ENCODE measurements around the gene ATXN7L3B.
"Not testable (repeated sequence)": the region's sequence is repeated elsewhere in the genome, so short reads cannot be mapped to it uniquely, and the experiment has no call there.

ATXN7L3B gene, protein sequence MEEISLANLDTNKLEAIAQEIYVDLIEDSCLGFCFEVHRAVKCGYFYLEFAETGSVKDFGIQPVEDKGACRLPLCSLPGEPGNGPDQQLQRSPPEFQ

DNA sequence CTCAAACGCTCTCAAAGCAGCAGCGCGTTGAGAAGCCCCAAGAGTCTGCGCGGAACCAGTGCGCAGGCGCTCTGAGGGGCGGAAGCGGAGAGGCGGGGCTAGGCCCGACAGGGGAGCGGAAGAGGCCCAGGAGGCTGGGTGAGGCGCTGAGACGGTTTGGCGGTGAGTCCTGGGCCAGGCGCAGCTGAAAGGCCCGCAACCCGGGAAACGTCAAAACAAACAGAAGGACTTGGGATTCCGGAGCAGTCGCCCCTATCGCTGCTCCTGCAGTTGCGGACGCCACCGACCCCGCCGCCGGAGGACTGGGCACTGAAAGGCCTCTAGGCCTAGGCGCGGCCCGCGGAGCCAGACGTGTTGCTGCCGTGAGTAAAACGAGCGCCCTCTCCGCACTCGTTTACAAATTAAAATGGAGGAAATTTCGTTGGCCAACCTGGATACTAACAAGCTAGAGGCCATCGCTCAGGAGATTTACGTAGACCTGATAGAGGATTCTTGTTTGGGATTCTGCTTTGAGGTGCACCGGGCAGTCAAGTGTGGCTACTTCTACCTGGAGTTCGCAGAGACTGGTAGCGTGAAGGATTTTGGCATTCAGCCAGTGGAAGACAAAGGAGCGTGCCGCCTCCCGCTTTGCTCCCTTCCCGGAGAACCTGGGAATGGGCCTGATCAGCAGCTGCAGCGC, at the start of gene ATXN7L3B:
TSS of gene ATXN7L3B (plus strand) at position 129 of the 679 bp plus-strand sequence. CDS start at position 407, 278 bp downstream.
- DNase-seq (ENCODE audit: low read depth in 3 of 3), result peak; percentile 91 to 93 (median 91)

DNA sequence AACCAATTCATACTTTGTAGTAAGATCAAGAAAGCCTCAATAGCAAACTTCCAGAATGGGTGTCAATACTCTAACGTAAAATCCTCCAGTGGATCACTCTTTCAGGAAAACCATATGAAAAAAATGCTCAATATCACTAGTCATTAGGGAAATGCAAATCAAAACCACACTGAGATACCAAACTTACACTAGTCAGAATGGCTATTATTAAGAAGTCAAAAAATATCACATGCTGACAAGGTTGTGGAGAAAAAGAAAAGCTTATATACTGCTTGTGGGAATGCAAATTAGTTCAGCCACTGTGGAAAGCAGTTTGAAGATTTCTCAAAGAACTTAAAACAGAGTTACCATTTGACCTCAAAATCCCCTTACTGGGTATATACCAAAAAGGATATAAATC, 49.5 kb upstream of the ATXN7L3B start:
- DNase-seq (ENCODE audit: low read depth in 3 of 3), result no peak

DNA sequence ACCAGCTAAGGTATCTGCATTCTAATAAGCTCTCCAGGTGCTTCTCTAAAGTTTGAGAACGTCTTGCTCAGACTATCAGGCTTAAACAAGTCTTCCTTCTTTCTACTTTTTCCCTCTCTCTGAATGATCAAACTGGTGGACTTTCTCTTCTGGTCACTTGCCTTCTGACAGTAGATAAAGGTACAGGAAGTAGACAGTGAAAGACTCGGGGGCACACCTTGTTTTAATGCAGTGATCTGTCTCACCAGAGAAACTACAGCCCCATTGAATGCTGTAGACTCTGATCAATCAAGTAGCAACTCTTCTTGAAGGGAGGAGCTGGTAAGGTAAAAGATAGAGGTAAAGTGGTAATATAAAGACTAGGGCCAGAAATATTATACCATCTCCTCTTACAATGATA, 48.1 kb upstream of the ATXN7L3B start:
- DNase-seq (ENCODE audit: low read depth in 3 of 3), result no peak

DNA sequence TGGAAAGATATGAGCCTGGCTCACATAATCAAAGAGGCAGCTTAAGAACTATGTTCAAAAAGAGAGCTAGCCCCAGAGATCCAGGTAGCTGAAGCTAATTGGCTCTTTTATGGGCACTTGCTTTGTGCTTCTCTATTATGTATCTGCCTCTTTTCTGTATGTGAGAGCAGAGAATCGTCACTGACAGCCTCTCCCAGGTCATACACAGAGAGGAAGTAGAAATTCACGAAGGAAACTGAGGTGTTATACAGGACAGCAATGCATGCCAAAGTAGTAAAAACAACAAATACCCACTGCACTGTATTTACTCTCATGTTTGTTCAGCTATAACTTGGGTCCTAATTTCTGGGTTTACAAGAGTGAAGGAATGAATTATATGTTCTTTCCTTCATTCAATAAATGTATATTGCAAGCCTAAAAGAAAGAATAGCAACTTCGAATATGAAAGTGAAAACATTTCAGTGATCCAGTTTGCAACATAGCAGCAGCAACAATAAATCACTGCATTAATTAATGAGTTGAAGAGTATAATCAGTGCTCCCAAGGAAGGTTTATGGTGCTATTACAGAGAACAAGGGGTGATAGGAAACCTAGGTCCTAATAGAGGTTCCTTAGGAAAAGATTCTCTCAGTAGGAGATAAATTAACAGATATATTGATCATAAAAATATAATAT, 47.1 kb upstream of the ATXN7L3B start:
- DNase-seq (ENCODE audit: low read depth in 3 of 3), result no peak

DNA sequence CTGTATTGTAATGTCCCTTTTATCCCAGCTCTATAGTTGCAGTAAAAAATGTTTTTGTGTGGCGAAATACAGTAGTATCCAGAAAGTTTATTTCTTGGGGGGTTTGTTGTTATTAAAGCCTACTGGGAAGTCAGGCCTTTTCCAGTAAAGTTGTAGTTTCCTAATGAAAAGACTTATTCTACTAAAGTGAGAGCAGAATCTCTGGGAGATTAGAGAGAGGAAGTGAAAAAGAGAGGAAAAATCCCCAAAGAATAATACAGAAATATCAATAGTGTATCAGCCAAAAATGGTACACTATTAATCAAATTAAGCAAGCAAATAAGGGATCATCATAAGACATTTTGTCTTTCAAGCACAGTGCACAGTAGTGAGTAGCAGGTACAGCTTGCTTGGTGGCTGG, 46.3 kb upstream of the ATXN7L3B start:
- no peak for DNase-seq (ENCODE audit: low read depth in 3 of 3)

DNA sequence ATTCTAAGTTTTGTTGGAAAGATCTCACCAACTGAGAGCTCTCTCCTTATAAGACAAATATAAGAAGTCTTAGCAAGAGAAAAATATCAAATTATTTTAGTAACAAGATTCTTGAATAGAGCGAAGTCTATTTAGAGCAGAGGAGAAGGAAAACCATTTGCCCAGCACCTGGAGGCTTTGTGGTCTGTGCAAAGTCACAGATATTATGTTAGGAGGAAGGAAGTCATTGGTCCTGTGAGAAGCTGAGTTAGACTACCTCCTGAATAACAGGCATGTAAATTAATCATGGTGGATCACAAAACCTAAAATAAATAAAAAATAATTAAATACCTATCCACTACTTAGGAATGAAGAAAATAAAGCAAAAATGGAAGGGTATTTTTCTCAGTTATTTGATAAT, 38.4 kb upstream of the ATXN7L3B start:
- no peak for DNase-seq (ENCODE audit: low read depth in 3 of 3)

DNA sequence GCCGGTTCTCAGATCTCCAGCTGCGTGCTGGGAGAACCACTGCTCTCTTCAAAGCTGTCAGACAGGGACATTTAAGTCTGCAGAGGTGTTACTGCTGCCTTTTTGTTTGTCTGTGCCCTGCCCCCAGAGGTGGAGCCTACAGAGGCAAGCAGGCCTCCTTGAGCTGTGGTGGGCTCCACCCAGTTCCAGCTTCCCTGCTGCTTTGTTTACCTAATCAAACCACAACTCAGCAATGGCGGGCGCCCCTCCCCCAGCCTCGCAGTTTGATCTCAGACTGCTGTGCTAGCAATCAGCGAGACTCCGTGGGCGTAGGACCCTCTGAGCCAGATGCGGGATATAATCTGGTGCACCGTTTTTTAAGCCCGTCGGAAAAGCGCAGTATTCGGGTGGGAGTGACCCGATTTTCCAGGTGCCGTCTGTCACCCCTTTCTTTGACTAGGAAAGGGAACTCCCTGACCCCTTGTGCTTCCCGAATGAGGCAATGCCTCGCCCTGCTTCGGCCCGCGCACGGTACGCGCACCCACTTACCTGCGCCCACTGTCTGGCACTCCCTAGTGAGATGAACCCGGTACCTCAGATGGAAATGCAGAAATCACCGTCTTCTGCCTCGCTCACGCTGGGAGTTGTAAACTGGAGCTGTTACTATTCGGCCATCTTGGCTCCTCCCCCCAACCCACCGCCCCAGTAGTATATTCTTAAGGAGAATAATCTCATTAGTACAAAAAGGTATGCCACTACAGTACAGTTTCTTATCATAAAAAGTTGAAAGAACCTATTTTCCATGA, 28.6 kb upstream of the ATXN7L3B start:
- not testable (repeated sequence) for DNase-seq (ENCODE audit: low read depth in 3 of 3)

DNA sequence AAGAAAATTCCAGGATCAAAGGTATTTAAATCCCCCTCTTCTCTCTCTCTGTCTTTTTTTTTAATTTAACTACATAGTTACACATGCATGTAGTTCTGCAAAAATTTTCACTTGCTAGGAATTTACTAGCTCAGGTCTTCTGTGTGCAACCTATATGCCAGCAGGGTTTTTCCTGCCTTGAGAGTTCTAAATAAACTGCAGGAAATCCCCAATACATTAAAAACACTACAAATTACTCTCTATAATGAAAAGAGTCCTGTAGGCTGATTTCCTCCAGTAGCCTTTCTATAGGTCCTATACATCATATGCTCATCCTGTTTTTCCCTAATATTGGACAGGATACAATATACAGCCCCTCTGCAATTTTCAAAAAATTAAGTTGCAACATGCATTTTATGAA, 27.7 kb upstream of the ATXN7L3B start:
- DNase-seq (ENCODE audit: low read depth in 3 of 3), result no peak

DNA sequence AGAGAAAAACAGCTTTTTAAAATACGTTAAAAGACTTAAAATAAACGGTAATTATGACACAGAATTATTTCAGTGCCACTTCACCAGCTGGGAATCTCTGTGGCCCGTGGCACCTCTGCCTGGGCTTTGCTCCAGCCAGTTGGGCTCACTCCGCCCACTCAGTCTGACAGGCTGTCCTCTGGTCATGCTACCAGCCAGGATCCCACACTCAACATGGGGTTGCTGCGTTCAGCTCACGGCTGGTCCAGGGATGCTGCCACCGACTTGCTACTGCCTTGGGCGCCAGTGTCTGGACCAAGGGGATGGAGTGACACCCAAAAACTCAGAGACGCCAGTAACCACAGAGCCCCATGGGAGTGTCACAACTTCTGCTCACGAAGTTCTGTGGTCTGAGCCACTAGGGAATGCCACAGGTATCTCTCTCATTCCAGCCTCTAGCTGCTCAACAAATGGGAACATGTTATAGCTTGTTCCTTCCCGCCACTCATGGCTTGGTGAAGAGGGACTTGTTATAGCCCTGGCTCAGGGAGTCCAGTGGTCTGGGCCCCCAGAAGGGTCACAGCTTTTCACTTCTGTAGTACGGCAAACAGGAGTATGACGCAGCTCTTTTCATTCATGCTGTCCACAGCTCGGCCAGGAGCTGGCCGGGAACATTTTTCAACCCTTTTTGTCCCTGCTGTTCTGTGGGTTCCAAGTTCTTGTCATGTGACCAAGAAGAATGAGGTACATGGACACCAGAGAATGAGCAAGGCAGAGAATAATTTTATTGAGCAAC, 23.4 kb upstream of the ATXN7L3B start:
- no peak for DNase-seq (ENCODE audit: low read depth in 3 of 3)

DNA sequence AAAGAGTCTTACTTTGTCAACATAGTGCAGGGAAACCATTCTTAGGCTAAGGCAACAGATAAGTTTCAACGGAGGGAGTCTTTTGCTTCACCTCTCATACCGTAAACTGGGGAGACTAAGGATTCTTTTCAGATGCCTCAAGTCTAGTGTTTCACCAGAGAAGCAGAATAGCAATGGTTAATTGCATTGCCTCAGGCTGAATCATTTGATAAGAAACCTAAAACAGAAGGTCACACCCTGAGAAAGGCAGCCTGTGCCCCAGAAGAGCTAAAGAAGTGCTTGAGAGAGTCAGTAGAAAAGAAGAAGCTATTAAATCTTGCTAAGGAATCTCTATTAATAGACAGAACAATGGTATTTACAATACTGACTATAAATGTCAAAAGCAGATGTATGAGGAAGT, 21.8 kb upstream of the ATXN7L3B start:
- no peak for DNase-seq (ENCODE audit: low read depth in 3 of 3)

DNA sequence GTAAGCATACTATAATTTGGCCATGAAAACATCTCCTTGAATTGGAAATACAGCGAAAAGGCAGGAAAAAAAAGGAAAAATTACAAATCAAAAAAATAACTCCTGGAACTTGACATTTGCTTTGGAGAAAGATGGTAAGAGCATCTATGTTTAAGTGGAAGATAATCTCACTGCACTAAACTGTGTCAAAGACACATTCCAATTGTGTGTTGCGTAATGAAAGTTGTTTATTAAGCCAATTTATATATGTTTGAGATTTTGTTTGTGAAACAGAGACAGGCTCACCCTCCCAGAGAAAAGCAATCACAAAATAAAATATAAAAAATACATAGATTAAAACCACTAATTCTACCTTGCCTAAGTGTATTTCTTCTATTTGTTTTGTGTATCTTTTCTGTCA, 11.1 kb upstream of the ATXN7L3B start:
- DNase-seq (ENCODE audit: low read depth in 3 of 3), result no peak

GRCh38 chr12:74527491-74527890, 10.1 kb upstream of the ATXN7L3B start:
- DNase-seq (ENCODE audit: low read depth in 3 of 3), result no peak

DNA sequence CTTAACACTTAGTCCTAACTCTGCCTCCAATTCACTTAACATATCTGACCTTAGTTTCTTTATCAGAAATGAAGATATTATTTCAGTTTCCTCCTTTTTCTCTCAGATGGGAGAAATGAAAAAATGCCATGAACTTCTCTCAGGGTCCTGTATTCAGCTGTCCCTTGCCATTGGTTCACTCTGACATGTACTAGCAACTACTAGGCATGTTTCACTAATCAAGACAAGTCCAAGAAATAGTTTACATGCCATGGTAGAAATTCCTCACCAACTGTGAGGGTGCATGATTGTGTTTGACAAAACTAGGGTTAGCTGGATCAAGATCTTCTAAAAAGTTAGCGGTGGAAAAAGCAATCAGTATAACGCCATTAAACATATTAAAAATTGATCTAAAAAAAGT, 7.0 kb upstream of the ATXN7L3B start:
- no peak for DNase-seq (ENCODE audit: low read depth in 3 of 3)

- no peak for DNase-seq (ENCODE audit: low read depth in 3 of 3)
These were observed 2.1 kb upstream of the ATXN7L3B start for GRCh38 chr12:74535536-74535935.

DNA sequence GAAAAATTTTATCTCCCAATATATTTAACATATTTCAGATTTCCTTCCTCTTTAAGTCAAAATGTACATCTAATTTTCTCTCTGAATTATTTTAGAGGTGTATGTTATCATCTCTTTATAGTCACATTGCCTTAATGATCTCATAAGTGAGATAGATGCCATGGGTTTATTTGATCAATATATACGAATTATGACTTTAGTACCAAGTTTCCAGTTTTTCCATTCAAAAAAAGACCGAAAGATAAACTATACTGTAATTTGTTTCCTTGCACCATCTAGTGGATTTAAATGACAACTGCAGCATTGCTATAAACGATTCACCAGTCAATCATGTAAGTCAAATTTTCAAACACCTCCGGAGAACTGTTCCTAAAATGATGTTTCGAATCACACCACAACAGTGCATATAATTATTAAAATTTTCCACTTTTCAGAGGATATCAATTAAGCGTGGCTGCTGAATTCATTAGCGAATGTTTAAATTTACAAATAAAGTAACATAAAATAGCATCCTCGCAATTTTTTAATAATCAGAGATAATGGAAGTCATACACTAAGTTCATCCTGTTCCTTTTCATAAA, 419 bp upstream of the ATXN7L3B start:
- no peak for DNase-seq (ENCODE audit: low read depth in 3 of 3)

- DNase-seq (ENCODE audit: low read depth in 3 of 3), result peak in 1 of 3 experiments; percentile 11
These were observed 1.0 kb downstream of the ATXN7L3B start for GRCh38 chr12:74538491-74539258.

GRCh38 chr12:74539261-74539660, 1.6 kb downstream of the ATXN7L3B start:
- no peak for DNase-seq (ENCODE audit: low read depth in 3 of 3)

- DNase-seq (ENCODE audit: low read depth in 3 of 3), result no peak
These were observed 2.3 kb downstream of the ATXN7L3B start for GRCh38 chr12:74539765-74540526.

- no peak for DNase-seq (ENCODE audit: low read depth in 3 of 3)
These were observed 3.4 kb downstream of the ATXN7L3B start for GRCh38 chr12:74541074-74541473.

- DNase-seq (ENCODE audit: low read depth in 3 of 3), result no peak
These were observed 9.6 kb downstream of the ATXN7L3B start for GRCh38 chr12:74547249-74547648.
